ENCODE measurements around the gene ZDHHC20.

ZDHHC20 gene, protein sequence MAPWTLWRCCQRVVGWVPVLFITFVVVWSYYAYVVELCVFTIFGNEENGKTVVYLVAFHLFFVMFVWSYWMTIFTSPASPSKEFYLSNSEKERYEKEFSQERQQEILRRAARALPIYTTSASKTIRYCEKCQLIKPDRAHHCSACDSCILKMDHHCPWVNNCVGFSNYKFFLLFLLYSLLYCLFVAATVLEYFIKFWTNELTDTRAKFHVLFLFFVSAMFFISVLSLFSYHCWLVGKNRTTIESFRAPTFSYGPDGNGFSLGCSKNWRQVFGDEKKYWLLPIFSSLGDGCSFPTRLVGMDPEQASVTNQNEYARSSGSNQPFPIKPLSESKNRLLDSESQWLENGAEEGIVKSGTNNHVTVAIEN

DNA sequence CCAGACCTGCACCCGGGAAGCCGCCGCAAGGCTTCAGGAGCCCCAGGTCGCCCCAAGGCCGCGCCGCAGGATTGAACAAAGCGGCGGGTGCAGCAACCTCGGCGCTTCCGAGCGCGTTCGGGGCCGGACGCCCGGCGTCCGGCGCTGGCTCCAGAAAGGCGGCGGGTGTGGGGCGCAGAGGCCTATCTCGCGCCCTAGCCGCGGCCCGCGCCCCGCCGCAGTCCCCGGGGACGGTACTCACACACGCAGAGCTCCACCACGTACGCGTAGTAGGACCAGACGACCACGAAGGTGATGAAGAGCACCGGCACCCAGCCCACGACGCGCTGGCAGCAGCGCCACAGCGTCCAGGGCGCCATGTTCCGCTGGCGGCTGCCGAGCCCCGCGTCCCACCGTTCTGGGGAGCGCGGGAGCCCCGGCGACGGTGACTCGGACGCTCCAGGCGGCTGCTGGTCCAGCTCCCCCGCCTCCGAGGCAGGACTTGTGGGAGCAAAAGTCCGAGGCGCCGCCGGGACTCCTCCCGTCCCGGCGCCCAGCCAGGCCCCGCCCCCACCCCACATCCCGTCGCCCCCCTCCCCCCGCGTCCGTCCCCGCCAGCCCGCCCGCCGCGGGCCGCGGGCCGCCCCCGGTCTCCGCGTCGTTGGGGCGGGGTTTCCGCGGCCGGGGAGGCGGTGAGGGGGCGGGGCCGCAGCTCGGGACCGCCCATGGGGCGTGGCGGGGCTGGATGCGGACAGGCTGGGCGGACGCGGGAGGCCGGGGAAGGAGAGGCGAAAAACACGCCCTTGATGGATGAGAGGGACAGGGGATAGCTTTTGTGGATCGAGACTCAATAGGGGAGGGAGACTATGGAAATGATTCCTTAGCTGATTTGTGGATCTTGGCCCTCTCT, at the start of gene ZDHHC20:
Gene ZDHHC20 (minus strand): TSS at position 491 of the 889 bp plus-strand sequence. CDS start 132 bp downstream, at position 359.
- DNase-seq (ENCODE audit: low read depth in 1 of 2, low spot score in 1 of 2), result peak; percentile 83 to 87

DNA sequence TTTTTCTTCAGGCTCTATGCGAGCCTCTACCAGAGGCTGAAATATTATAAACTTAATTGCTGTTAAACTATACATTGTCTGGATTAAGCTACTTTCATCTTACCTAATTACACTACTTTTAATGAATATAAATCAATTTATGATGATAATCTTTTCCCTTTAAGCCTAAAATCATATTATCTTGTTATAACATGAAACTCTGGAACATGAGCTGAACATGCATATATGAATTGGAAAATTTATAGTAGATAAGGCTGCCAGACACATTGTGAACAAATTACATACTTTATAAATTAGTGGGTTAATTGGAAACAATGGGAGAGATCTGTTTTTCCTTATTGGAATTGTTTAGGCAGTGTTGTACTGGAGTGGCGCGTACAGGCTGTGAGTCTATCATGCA, 45.3 kb upstream of the ZDHHC20 start:
- no peak for DNase-seq (ENCODE audit: low read depth in 1 of 2, low spot score in 1 of 2)

DNA sequence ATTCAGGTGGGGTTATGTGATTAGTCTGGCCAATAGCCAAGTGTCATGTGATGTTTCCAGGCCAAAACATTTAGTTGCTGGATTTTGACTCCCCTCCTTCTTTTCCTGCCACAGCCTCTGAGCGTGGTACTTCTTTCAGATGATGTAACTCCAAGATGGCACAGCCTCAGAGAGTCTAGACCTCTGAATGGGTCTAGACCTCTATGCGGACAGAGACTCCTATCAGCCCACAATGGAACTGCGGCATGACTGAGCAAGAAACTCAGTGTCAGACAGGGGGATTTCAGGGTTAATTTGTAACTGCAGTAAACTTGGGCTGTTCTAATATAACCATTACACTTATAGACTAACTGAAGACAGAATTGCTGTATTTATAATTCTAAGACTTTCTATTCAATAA, 42.6 kb upstream of the ZDHHC20 start:
- DNase-seq (ENCODE audit: low read depth in 1 of 2, low spot score in 1 of 2), result no peak

DNA sequence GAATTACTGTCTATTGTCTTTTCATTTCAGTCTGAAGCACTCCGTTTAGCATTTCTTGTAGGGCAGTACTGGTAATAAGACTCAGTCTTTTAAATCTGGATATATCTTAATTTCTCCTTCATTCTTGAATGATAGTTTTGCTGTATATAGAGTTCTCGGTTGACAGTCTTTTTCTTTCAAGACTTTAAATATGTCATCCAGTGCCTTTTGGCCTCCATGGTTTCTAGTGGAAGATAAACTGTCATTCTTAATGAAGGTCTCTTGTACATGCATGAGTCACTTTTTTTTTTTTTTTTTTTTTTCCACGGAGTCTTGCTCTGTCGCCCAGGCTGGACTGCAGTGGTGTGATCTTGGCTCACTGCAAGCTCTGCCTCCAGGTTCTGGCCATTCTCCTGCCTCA, 27.2 kb upstream of the ZDHHC20 start:
- no peak for DNase-seq (ENCODE audit: low read depth in 1 of 2, low spot score in 1 of 2)

DNA sequence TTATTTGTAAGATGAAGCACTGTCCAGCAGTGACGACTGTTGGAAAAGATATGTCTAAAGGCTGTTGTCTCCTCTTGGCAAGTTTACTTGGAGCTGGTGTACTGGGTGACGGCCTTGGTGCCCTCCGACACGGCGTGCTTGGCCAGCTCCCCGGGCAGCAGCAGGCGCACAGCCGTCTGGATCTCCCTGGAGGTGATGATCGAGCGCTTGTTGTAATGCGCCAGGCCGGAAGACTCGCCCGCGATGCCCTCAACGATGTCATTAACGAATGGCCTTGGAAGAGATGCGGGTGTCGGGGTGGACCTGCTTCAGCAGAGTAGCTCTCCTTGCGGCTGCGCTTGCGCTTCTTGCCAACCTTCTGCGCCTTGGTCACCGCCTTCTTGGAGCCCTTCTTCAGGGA, 24.6 kb upstream of the ZDHHC20 start:
- DNase-seq (ENCODE audit: low read depth in 1 of 2, low spot score in 1 of 2), result no peak

DNA sequence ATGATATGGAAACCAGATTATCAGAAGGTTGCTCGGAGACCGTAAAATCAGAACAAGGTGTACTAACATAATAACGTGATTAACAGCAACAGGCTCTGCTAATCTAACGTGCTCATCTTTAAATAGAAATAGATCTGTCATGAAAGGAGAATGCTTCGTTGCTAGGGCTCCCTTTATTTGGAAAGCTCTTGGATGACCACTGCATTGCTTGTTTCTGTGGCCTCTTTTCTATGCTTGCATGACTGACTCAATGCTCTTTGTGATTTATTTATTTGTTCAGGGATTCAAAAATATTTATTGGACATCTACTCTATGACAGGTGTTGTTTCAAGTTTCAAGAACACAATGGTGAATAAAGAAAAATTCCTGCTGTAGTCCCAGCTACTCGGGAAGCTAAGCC, 22.3 kb upstream of the ZDHHC20 start:
- no peak for DNase-seq (ENCODE audit: low read depth in 1 of 2, low spot score in 1 of 2)

DNA sequence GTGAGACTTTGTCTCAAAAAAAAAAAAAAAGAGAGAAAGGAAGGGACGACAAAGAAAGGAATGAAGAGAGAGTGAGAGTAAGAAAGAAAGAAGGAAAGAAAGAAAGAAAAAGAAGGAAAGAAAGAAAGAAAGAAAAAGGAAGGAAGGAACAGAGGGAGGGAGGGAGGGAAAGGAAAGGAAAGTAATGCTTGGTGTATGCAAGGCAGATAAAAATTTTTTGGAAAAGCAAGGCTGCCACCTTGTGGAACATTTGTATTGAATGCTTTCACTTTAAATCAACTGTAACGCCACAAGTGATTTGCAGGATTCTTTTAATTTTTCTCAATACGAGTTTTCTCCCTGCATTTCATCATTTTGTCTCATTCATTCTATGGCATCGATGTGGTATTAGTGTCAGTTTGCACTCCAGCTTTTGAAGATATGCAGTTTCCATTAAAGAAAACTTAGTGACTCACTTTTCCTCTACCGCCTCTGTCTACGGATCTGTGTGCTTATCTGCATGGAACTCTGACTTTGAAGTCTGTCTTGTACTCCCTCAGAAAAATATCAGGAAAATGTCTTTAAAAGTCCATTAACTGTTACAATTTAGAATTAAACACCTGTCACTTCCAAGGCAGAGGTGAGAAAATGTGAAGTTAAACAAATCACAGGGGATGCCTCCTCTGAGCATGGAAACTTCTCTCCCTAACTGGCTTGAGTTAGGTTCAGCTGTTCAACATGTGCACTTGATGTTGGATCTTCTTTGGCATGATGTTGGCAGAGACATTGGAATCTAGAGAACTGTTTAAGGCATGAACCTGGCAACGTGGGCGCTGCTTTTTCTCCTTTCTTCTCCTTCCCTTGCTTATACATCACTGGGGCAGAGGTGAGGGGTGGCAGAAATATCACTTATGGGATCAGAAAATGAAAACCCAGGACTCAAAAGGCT, 20.0 kb upstream of the ZDHHC20 start:
- no peak for DNase-seq (ENCODE audit: low read depth in 1 of 2, low spot score in 1 of 2)

DNA sequence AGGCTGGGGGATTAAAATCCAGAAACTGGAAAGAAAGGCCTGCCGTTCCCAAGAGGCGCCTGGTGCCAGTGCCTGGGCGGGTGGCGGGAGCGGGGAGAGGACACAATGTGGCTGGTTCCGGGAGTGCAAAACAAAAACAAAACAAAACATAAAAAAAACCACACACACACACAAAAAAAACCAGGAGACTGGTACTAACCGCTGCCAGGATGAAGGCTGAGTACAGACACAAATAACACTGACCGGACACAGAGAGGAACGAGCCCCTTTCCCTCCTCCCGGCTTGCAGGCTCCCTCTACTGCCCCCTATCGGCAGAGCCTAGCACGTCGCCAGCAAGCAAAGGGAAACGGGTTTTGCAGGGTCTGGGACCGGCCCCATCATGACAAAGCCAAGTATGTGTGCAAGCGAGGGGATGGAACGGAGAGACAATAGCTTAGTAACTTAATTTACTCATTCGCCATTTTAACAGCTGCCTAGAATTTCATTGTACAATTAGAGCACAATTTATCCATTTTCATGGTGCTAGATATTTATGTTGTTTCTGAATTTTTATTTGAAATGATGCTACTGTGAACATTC, 17.9 kb upstream of the ZDHHC20 start:
- peak; percentile 54 to 63 for DNase-seq (ENCODE audit: low read depth in 1 of 2, low spot score in 1 of 2)

DNA sequence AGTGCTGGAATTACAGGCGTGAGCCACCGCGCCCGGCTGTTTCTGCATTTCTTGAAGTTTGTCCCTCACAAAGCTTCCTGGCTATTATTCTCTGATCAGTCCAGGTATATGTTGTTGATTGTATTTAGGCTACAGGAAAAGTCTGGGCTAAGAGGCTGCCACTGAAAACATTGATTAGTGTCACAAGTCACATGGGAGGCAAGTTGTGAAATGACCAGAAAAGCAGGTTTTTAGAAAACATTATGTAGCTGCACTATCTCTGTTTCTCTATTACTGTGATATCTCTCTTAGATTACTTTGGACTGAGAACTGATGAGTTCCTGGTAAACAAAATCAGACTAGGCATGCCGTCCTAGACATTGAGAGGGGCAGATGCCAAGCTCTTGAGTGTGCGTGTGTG, 16.0 kb upstream of the ZDHHC20 start:
- no peak for DNase-seq (ENCODE audit: low read depth in 1 of 2, low spot score in 1 of 2)

DNA sequence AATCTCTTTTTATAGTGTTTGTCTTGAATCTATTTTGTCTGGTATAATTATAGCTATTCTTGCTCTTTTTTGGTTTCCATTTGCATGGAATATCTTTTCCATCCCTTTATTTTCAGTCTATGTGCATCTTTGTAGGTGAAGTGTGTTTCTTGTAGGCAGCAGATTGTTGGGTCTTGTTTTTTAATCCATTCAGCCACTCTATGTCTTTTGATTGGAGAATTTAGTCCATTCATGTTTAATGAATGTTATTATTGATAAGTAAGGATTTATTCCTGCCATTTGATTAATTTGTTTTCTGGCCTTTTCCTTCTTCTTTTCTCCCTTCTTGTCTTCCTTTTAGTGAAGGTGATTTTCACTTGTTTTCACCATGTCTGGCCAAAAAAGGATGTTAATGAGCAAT, 11.7 kb upstream of the ZDHHC20 start:
- no peak for DNase-seq (ENCODE audit: low read depth in 1 of 2, low spot score in 1 of 2)

DNA sequence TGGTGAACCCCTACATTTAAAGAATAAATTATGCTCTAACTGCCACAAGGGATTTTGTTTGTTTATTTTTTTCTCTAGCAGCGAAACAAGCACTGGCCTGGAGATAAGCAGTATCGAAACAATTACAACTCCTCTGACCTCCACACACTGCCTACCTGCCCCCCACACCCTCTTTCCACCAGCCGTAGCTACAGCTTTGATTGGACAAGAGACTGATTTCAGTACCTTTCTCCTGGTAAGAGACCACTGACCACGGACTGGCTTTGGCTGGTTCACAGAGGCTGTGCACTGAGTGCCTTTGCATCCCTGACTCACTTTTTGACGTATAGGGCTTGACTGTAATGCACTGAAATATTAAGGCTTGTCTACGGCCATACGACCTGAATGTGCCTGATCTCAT, 7.4 kb upstream of the ZDHHC20 start:
- DNase-seq (ENCODE audit: low read depth in 1 of 2, low spot score in 1 of 2), result no peak

DNA sequence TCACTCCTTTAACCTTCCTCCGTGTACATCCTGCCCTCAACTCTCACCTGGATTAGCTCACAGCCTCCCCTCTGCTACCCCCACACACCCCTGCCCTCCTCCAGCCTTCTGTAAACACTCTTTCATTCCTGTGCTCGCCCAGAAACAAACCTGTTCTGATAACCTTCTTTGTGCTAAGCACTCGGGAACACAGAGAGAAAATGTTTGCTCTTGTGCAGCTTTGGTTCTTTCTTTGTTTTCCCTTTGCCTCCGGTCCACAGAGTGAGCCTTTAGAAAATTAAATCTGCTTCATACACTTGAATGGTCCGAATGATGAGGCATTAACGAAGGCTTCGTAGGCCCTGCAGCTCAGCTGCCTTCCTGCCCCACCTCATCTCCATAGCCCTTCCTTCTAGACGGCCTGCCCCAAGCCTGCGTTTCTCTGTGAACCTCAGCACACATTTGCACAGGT, 6.6 kb upstream of the ZDHHC20 start:
- no peak for DNase-seq (ENCODE audit: low read depth in 1 of 2, low spot score in 1 of 2)

DNA sequence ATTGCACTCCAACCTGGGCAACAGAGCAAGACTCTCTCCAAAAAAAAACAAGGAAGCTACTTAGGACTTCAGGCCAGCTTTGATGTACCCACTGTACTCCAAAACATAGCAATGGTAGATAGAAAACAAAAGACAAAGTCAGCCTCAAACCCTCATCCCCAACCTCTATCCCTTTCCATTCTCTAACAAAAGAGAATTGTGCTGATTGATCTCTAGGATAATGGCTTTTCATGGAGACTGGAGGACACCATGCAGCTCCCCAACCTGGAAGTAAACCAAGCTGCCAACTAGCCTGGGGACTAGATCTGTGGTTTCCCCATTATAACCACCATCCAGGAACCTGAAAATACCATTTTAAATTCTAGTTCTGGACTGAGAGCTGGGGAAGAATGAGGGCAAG, 4.3 kb upstream of the ZDHHC20 start:
- no peak for DNase-seq (ENCODE audit: low read depth in 1 of 2, low spot score in 1 of 2)

DNA sequence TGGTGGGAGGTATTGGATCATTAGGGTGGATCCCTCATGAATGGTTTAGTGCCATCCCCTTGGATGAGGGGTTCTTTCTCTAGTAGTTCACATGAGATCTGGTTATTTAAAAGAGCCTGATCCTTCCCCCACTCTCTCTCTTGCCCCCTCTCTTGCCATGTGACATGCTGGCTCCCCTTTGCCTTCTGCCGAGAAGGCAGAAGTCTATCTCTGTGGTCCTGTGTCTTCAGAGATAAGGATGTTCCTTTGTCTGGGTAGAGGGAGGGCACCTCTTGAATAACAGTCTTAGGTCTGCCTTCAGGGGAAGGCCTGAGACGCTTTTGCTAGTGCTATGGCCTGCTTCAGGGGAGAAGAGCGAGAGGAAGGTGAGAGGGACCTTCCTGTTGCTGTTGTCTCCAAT, 2.0 kb upstream of the ZDHHC20 start:
- no peak for DNase-seq (ENCODE audit: low read depth in 1 of 2, low spot score in 1 of 2)

DNA sequence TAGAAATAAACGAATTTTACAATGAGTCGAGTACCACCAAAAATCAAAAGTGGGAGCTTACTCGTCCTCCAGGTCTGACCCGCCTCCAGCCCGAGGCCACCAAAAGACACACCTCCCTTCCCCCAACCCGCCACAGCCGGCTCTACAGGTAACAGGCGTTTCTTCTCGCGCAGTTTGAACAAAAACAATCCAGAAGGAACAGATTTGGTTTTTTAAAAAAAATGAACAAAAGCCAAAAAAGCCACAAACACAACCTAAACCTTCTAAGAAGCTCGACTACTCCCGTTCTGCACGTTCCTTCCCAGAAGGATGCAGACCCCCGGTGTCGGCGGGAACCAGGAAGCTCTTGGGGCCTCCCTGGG, 671 bp downstream of the ZDHHC20 start:
- peak in 1 of 2 donors; percentile 26 for DNase-seq (ENCODE audit: low read depth in 1 of 2, low spot score in 1 of 2)

DNA sequence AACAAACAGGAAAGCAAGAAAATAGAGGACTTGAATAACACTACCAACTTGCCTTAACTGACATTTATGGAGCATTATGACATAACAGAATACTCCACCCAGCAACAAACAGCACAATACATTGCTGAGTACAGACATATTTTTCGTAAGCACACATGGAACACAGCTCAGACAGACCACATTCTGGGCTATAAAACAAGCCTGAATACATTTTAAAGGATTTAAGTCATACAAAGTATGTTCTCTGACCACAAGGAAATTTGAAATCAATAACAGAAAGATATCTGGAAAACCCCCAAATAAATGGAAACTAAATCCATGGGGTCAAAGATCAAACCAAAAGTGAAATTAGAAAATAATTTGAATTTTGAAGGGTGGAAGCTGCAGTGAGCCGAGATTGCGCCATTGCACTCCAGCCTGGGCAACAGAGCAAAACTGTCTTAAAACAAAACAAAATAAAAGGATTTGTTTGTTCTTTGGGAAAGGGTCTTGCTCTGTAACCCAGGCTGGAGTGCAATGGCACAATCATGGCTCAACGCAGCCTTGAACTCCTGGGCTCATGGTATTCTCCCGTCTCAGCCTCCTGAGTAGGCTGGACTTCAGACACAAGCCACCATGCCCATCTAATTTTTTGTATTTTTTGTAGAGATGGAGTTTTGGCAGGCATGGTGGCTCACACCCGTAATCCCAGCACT, 5.6 kb downstream of the ZDHHC20 start:
- DNase-seq (ENCODE audit: low read depth in 1 of 2, low spot score in 1 of 2), result no peak

DNA sequence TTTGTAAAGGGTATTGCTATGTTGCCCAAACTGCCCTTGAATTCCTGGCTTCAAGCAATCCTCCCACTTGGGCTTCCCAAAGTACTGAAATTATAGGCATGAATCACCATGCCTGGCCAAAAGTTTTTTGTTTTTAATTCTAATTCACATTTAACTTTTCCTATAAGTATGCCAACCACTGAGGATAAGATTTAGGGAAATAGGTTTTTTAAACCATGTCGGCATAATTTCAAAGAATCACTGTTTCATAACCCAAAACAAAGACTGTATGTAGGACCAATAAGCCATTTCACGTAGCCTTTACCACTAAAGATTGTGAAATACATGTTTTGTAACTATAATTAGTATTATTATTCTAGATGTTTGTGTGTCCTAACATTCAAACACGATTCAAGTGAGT, 8.2 kb downstream of the ZDHHC20 start:
- no peak for DNase-seq (ENCODE audit: low read depth in 1 of 2, low spot score in 1 of 2)

DNA sequence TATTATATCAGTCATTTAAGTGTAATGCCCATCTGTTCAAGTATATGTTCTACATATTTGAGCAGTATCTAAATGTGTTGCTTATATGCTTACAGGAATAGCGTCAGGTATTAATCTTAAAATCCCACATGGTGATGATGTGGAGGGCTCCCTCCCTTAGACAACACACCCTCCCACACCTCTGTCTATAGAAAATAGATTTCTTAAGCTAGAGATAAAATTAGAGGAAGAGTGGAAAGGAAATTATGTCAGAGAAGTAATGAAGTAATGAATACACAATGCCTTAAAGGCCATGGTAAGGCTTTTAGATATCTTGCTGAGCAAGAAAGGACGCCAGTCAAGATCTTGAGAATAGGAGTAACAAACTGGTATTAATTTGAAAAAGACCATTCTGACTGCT, 12.4 kb downstream of the ZDHHC20 start:
- DNase-seq (ENCODE audit: low read depth in 1 of 2, low spot score in 1 of 2), result no peak

DNA sequence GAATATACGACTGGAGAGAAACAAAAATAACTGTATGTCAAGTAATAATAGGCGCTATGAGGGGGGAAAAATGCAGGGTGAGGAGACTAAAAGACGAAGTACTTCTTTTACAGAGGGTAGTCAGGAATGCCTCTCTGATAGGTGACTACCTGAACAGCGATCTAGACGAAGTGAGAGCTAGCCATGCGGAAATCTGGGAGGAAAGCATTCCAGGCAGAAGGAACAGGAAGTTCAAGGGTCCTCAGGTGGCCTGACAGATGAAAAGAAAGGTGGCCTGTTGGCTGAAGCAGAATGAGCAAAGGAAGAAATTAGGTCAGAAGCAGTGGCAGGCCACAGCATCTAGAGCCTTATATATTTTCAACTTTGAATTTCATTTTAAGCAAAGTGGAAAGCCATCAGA, 13.3 kb downstream of the ZDHHC20 start:
- no peak for DNase-seq (ENCODE audit: low read depth in 1 of 2, low spot score in 1 of 2)

DNA sequence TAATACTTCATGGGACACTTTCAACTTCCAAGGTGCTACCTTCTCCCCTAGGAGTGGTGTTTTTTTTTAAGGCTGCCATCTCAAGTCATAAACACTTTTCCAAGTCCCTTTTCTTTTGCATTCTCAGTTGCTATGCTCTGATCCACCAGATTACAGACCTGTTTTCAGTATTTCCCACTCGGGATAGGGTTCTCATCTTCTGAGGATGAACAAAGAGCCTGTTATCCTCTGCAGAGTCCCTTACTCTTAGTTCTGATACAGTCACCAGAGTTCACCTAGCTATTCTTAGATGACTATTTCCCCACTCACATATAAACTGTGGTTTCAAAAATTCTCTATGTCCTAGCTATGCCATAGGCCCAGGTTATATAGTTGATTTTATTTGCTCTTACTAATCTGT, 15.9 kb downstream of the ZDHHC20 start:
- no peak for DNase-seq (ENCODE audit: low read depth in 1 of 2, low spot score in 1 of 2)
